GM19395 (cell line): Measurements from ENCODE around the gene MMP15.
A peak's percentile ranks its signal among the peaks of the same experiment; 100 is the strongest.
"Not testable (repeated sequence)": the region's sequence is repeated elsewhere in the genome, so short reads cannot be mapped to it uniquely, and the experiment has no call there.

Experiments
- ATAC-seq: cut with Tn5 transposase; IDR thresholded peaks from one replicate; pipeline ENCODE4 v1.9.1; 2021; ENCODE audit warnings: mild to moderate bottlenecking, moderate library complexity; ENCODE audit not compliant: unreplicated experiment

MMP15 gene

GRCh38 chr16:58025351-58026138 lies at the start of gene MMP15:
Gene MMP15 (plus strand): TSS chr16:58025754. CDS start chr16:58026351, 597 bp downstream.
- peak; percentile 58 for ATAC-seq

GRCh38 chr16:57976331-57976796 lies 49.2 kb upstream of the MMP15 start:
- no peak for ATAC-seq

GRCh38 chr16:57977418-57978069 lies 48.0 kb upstream of the MMP15 start:
- ATAC-seq = no peak

- not testable (repeated sequence) for ATAC-seq
Measured at GRCh38 chr16:57978070-57978465, 47.5 kb upstream of the MMP15 start.

GRCh38 chr16:57979006-57979585 lies 46.5 kb upstream of the MMP15 start:
- ATAC-seq = no peak

- ATAC-seq = no peak
Measured at GRCh38 chr16:57981636-57982035, 43.9 kb upstream of the MMP15 start.

GRCh38 chr16:57982385-57982784 lies 43.2 kb upstream of the MMP15 start:
- no peak for ATAC-seq

- ATAC-seq = no peak
Measured at GRCh38 chr16:57984443-57985203, 40.9 kb upstream of the MMP15 start.

GRCh38 chr16:57985204-57986181 lies 40.1 kb upstream of the MMP15 start:
- no peak for ATAC-seq

GRCh38 chr16:57986196-57986595 lies 39.4 kb upstream of the MMP15 start:
- ATAC-seq = no peak

- no peak for ATAC-seq
Measured at GRCh38 chr16:57987441-57988177, 37.9 kb upstream of the MMP15 start.

GRCh38 chr16:57988929-57989328 lies 36.6 kb upstream of the MMP15 start:
- no peak for ATAC-seq

GRCh38 chr16:57991551-57992059 lies 33.9 kb upstream of the MMP15 start:
- ATAC-seq = no peak

GRCh38 chr16:57992084-57992483 lies 33.5 kb upstream of the MMP15 start:
- ATAC-seq = no peak

- ATAC-seq = no peak
Measured at GRCh38 chr16:57993438-57993837, 32.1 kb upstream of the MMP15 start.

GRCh38 chr16:57993897-57994296 lies 31.7 kb upstream of the MMP15 start:
- no peak for ATAC-seq

GRCh38 chr16:57994361-57994760 lies 31.2 kb upstream of the MMP15 start:
- ATAC-seq = no peak

- no peak for ATAC-seq
Measured at GRCh38 chr16:57994778-57995177, 30.8 kb upstream of the MMP15 start.
